ENCODE measurements around the gene ASAP2.

Gene ASAP2

GRCh38 chr2:9388950-9389911 is 182.6 kb downstream of the ASAP2 start:
- no peaks in the 10 kb centered on the region for H3K27me3 ChIP-seq
- no peak for TF ChIP-seq CTCF (IDR thresholded peaks at IDR 0.05)
- no peak overlapping the region for H3K4me3 ChIP-seq (ENCODE audit: low read depth in 1 of 2, low read length in 1 of 2)
- no peaks in the 10 kb centered on the region for H3K9me3 ChIP-seq
- no peak overlapping the region for H3K27ac ChIP-seq
- no peaks in the 10 kb centered on the region for H3K4me1 ChIP-seq (ENCODE audit: control insufficient read depth in 1 of 2, insufficient read depth in 1 of 2, low read depth in 1 of 2, low read length in 1 of 2)
- no peaks in the 10 kb centered on the region for H3K36me3 ChIP-seq

- Histone ChIP-seq H3K27ac (no peak overlapping the region), H3K36me3 (no peaks in the 10 kb centered on the region), H3K4me1 (ENCODE audit: control insufficient read depth in 1 of 2, insufficient read depth in 1 of 2, low read depth in 1 of 2, low read length in 1 of 2) (no peaks in the 10 kb centered on the region)
Measured at GRCh38 chr2:9390151-9390850, 183.7 kb downstream of the ASAP2 start.

GRCh38 chr2:9390991-9391390 is 184.4 kb downstream of the ASAP2 start:
- no peaks in the 10 kb centered on the region for H3K9me3 ChIP-seq
- TF ChIP-seq CTCF (IDR thresholded peaks at IDR 0.05): no peak
- no peaks in the 10 kb centered on the region for H3K36me3 ChIP-seq
- no peaks in the 10 kb centered on the region for H3K4me1 ChIP-seq (ENCODE audit: control insufficient read depth in 1 of 2, insufficient read depth in 1 of 2, low read depth in 1 of 2, low read length in 1 of 2)
- H3K27ac ChIP-seq: no peak overlapping the region
- no peaks in the 10 kb centered on the region for H3K27me3 ChIP-seq
- no peak overlapping the region for H3K4me3 ChIP-seq (ENCODE audit: low read depth in 1 of 2, low read length in 1 of 2)

More at GRCh38 chr2:9390151-9390850, 183.7 kb downstream of the ASAP2 start:
- H3K27me3 ChIP-seq: no peaks in the 10 kb centered on the region
- no peak overlapping the region for H3K4me3 ChIP-seq (ENCODE audit: low read depth in 1 of 2, low read length in 1 of 2)
- no peaks in the 10 kb centered on the region for H3K9me3 ChIP-seq
- TF ChIP-seq CTCF (IDR thresholded peaks at IDR 0.05): no peak

GRCh38 chr2:9391961-9392720 is 185.5 kb downstream of the ASAP2 start:
- Histone ChIP-seq H3K4me3 (ENCODE audit: low read depth in 1 of 2, low read length in 1 of 2) (no peak overlapping the region), H3K27me3 (no peaks in the 10 kb centered on the region), H3K9me3 (no peaks in the 10 kb centered on the region), H3K36me3 (no peaks in the 10 kb centered on the region), H3K4me1 (ENCODE audit: control insufficient read depth in 1 of 2, insufficient read depth in 1 of 2, low read depth in 1 of 2, low read length in 1 of 2) (no peaks in the 10 kb centered on the region), H3K27ac (no peak overlapping the region)
- TF ChIP-seq CTCF (IDR thresholded peaks at IDR 0.05): no peak
